GM12892 (cell line): Measurements from ENCODE around the gene FCER2.

Experiments used
- DNase-seq: peaks from one replicate; pipeline ENCODE4 v3.0.0; 2011; ENCODE audit not compliant: insufficient read length
- FAIRE-seq: peaks from 2 replicates; lab custom pipeline; 2011; peaks lifted over from hg19 to GRCh38; lab: Jason Lieb, UNC
- POLR2A ChIP-seq: IDR thresholded peaks from 2 replicates; pipeline ENCODE4 v1.6.1; 2011; ENCODE audit warnings: low read depth, low read length, control low read depth
- POLR2AphosphoS5 ChIP-seq: IDR thresholded peaks from 2 replicates; pipeline ENCODE4 v1.6.1; 2011; ENCODE audit warnings: low read depth, low read length, control low read depth
- TAF1 ChIP-seq: IDR thresholded peaks from 2 replicates; pipeline ENCODE4 v1.6.1; 2011; ENCODE audit warnings: low read depth, mild to moderate bottlenecking, control low read depth, low read length, borderline replicate concordance

FCER2 gene

GRCh38 chr19:7731218-7731595, 29.3 kb upstream of the FCER2 start:
- DNase-seq (no peak), FAIRE-seq (no peak)
- TF ChIP-seq POLR2AphosphoS5 (no peak), TAF1 (no peak), POLR2A (no peak)

- FAIRE-seq: no peak
- no peak for TF ChIP-seq POLR2A
- TF ChIP-seq POLR2AphosphoS5: no peak
- no peak for TF ChIP-seq TAF1
Measured at GRCh38 chr19:7730286-7731217, 28.6 kb upstream of the FCER2 start.

GRCh38 chr19:7729831-7730285, 27.9 kb upstream of the FCER2 start:
- DNase-seq (no peak), FAIRE-seq (no peak)
- no peak for TF ChIP-seq POLR2AphosphoS5
- TF ChIP-seq TAF1: no peak
- no peak for TF ChIP-seq POLR2A

More at GRCh38 chr19:7730286-7731217, 28.6 kb upstream of the FCER2 start:
- no peak for DNase-seq

- TF ChIP-seq POLR2A (no peak), TAF1 (no peak), POLR2AphosphoS5 (no peak)
- DNase-seq (no peak), FAIRE-seq (no peak)
Measured at GRCh38 chr19:7729211-7729610, 27.3 kb upstream of the FCER2 start.

- FAIRE-seq: no peak
- no peak for DNase-seq
- TF ChIP-seq TAF1: no peak
- no peak for TF ChIP-seq POLR2A
- TF ChIP-seq POLR2AphosphoS5: no peak
Measured at GRCh38 chr19:7725791-7726190, 23.9 kb upstream of the FCER2 start.

GRCh38 chr19:7722231-7722651, 20.3 kb upstream of the FCER2 start:
- no peak for TF ChIP-seq POLR2AphosphoS5
- TF ChIP-seq POLR2A: no peak
- no peak for TF ChIP-seq TAF1
- FAIRE-seq: peak; percentile 83
- DNase-seq: no peak

- DNase-seq (no peak), FAIRE-seq (no peak)
- TF ChIP-seq POLR2A (no peak), POLR2AphosphoS5 (no peak), TAF1 (no peak)
Measured at GRCh38 chr19:7720351-7720750, 18.4 kb upstream of the FCER2 start.

- TF ChIP-seq POLR2A (no peak), POLR2AphosphoS5 (no peak), TAF1 (no peak)
- DNase-seq: no peak
- peak; percentile 33 for FAIRE-seq
Measured at GRCh38 chr19:7718668-7719067, 16.7 kb upstream of the FCER2 start.

GRCh38 chr19:7716762-7717161, 14.8 kb upstream of the FCER2 start:
- FAIRE-seq (no peak), DNase-seq (no peak)
- no peak for TF ChIP-seq POLR2AphosphoS5
- TF ChIP-seq POLR2A: no peak
- TF ChIP-seq TAF1: no peak

- DNase-seq (no peak), FAIRE-seq (no peak)
- TF ChIP-seq TAF1 (no peak), POLR2A (no peak), POLR2AphosphoS5 (no peak)
Measured at GRCh38 chr19:7715671-7716070, 13.7 kb upstream of the FCER2 start.

- FAIRE-seq (no peak), DNase-seq (no peak)
- TF ChIP-seq POLR2AphosphoS5: no peak
- no peak for TF ChIP-seq POLR2A
- TF ChIP-seq TAF1: no peak
Measured at GRCh38 chr19:7710616-7711015, 8.7 kb upstream of the FCER2 start.

GRCh38 chr19:7709932-7710460, 8.1 kb upstream of the FCER2 start:
- TF ChIP-seq POLR2AphosphoS5 (no peak), TAF1 (no peak), POLR2A (no peak)
- no peak for DNase-seq
- peak; percentile 63 for FAIRE-seq
